Fibroblast of the conjunctiva (primary cell): ENCODE measurements around the gene ACER1.
A peak's percentile ranks its signal among the peaks of the same experiment; 100 is the strongest.
"Not testable (repeated sequence)": the region's sequence is repeated elsewhere in the genome, so short reads cannot be mapped to it uniquely, and the experiment has no call there.

Experiments
- DNase-seq: peaks from one replicate; pipeline ENCODE4 v3.0.0-alpha.2; 2010; ENCODE audit warnings: low read depth

ACER1 gene

DNA sequence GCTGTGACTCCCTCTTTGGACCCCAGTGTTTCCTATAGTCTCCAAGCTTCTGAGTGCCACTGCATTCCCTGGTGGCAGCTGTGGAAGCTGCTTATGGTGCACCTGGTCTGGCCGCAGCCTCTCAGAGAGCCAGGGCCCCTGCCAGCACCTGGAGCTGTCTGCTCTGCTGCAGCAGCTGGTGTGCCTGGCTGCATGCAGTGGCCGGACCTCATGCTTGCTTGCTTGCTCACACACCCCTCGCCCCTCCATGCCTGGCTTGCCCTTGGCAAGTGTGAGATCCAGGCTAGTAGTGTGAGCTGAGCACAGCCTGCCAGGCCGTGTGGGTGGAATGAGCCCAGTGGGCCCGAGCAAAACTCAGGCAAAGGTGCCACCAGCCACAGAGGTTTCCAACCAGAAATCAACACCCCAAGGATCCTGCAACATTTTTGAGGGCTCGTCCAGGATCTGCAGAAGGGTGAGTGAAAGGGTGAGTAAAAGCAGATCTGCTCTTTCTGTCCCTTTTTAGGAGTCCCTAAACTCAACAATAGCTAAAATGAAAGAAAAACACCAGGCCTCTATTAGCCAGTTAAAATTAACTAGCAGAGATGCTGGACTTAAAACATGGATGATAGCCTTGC, 46.0 kb downstream of the ACER1 start:
- no peak for DNase-seq

DNA sequence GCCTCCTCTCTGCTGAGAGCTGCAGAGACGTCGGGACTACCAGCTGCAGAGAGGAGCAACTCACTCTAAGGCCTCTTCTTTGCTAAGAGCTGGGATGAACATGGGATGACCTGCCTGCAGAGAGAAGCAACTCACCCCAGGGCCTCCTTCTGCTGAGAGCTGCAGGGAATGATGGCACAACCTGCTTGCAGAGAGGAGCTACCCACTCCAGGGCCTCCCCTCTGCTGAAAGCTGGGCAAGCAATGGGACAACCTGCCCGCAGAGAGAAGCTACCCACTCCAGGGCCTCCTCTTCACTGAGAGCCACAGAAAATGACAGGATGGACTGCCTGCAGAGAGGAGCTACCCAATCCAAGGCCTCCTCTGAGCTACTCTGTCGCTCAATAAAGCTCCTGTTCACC, 46.7 kb downstream of the ACER1 start:
- no peak for DNase-seq

DNA sequence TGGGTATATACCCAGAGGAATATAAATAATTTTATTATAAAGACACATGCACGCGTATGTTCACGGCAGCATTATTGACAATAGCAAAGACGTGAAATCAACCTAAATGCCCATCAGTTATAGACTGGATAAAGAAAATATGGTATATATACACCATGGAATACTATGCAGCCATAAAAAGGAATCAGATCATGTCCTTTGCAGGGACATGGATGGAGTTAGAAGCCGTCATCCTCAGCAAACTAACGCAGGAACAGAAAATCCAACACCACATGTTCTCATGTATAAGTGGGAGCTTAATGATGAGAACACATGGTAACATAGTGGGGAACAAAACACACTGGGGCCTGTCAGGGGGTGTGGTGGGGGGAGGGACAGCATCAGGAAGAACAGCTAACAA, 51.0 kb downstream of the ACER1 start:
- not testable (repeated sequence) for DNase-seq

DNA sequence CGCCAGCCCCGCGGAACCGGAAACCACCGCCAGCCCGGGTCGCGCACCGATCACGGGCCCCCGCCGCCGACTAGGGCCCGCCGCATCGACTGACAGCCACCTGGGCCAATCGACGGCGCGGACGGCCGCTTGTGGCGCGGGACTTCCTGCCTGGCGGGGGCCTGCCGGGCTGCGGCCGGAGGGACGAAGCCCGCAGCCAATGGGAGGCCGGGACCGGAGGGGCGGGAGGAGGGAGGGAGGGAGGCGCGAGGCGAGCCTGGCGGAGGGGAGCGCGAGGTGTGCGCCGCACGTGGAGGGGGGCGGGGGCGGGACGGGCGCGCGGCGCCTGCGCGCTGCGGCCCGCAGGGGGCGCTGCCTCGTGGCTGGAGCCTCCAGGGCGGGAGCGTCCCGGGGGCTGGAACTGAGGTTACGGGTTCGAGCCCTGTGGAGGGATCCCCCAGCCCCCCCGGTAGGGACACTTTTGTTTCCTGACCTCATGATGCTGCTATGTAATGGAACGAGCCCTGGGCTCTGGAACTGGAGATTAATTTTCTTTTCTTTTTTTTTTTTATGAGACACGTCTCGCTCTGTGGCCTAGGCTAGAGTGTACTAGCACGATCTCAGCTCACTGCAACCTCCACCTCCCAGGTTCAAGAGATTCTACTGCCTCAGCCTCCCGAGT, 53.4 kb downstream of the ACER1 start, which contains the start of gene MLLT1:
Gene MLLT1 (minus strand): TSS at position 45 of the 661 bp plus-strand sequence. CDS start 191 bp downstream, outside the sequence.
- DNase-seq: peak; percentile 93

DNA sequence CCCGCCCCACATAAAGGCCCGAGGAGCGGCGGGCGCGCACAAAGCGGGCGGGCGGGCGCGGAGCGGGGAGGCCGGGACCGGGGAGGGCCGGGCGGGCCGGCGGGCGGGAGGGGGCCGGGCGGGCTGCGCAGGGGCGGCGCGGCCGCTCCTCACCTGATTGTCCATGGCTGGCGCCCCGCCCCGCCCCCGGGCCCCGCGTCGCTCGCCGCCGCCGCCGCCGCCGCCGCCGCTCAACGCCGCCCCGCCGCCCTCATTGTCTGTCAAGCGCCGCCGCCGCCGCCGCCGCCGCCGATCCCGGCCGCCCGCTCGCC, 53.8 kb downstream of the ACER1 start:
- DNase-seq: no peak

DNA sequence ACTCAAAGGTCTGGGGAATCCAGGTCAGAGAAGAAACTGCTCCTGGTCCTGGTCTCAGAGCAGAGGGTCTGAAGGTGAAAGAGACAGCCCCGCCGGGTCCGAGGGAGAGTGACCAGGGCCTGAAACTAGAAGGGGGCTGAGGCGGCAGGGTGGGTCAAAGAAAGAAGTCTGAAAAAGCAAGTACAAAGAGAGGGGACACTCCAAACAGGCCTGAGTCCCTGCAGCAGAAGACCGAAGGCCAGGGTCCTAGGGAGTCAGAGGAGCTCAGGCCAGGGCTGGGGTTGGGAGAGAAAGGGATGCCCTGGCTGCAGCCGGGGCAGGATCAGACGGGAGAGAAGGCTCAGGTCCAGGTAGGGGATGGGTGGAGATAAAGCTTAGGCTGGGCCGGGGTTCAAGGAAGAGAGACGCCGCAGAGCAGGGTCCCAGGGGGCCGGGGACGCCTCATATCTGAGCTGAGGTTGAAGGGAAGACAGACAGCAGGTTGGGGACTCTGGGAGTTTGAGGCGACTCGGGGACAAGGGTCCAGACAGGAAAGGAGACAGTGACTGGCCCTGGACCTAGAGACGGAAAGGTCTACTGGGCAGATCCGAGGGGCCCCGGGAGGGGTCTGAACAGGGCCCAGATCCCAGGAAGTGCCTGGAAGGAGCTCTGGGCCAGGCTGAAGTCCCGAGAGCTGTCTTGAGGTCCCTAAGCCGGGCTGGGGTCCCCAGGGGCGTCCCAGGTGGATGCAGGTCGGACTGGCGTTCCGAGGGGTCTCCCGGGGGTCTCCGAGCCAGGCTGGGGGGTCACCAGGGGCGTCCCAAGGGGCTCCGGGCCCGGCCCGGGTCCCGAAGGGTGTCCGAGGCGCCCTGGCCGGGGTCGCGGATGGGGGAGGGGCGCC, 54.4 kb downstream of the ACER1 start:
- DNase-seq: no peak

DNA sequence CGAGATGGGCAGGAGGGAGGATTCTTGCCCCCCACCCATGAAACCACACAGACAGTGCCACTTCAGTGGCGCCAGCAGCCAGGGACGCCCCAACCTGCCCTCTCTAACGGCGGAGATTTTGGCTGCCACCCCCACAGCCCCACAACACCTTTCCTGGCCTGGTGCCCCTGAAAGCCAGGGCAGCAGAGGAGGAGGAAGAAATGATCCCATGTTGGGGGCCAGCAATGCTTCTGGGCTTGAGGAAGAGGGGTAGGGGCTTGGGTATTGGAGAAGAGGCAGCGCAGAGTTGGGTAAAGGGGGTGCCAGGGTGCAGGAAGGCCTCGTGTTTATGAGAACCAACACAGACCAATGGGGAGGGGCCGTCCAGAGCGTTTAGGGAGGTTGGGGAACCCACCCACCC, 55.4 kb downstream of the ACER1 start:
- DNase-seq: no peak

DNA sequence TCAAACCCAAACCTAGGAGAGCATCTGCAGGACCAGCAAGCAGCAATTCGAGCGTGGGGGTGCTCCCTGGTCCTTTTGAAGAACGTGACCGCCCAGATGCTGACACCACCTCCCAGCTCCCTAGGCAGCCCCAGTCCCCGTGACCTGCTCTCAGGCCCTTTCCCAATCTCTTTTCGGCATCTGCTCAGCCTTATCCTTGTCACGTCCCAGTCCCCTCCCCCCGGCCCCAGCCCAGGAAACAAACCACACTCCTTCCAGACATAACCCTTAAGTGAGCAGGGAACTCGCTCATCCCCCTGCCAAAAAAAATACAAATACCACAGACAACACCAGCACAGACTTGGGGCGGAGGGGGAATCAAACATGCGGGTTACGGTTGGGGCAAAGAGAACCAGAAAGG, 57.0 kb downstream of the ACER1 start:
- DNase-seq: peak; percentile 47

DNA sequence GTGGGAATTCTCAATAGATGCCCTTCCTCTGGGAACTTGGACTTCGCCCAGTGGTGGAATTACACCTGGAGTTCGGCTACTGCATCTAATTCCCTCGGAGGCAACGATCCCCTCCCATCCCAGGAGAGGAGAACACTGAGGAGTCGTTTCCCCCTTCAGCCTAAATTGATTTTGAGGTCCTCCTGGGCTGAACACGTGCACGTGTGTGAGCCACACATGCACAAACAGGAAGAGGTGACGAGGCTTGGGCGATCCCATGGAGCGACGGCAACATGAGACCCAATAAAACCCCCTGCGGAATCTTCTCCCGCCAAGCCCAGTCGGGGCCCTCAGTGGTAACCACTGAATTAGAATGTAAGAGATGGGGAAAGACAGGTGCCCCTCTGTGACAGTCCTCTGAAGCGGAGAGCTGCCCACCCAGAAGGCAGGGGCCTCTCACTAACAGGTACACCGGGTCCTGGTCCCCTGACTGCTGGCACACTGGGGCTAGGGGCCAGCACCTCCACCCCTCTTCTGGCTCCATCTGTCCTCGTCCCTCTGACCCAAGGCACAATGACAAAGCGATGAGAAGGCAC, 58.2 kb downstream of the ACER1 start:
- no peak for DNase-seq

DNA sequence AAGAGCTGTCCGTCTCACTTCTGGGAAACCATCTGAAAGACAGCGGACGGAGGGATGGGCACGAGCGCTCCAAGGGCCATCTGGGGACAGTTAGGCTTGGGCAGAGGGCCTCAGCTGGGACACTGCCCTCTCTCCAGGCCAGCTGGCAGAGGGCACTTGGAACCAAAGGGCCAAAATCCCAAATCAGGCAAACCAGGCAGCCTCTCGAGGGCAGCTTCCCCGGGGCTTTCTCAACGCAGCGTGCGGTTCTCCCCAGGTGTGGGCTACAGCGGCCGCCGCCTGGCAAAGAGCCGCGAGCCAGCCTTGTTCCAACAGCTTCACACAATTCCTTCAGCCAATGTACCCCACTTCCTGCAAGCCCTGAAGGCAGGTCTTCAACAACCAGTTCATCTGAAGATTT, 58.7 kb downstream of the ACER1 start:
- no peak for DNase-seq

DNA sequence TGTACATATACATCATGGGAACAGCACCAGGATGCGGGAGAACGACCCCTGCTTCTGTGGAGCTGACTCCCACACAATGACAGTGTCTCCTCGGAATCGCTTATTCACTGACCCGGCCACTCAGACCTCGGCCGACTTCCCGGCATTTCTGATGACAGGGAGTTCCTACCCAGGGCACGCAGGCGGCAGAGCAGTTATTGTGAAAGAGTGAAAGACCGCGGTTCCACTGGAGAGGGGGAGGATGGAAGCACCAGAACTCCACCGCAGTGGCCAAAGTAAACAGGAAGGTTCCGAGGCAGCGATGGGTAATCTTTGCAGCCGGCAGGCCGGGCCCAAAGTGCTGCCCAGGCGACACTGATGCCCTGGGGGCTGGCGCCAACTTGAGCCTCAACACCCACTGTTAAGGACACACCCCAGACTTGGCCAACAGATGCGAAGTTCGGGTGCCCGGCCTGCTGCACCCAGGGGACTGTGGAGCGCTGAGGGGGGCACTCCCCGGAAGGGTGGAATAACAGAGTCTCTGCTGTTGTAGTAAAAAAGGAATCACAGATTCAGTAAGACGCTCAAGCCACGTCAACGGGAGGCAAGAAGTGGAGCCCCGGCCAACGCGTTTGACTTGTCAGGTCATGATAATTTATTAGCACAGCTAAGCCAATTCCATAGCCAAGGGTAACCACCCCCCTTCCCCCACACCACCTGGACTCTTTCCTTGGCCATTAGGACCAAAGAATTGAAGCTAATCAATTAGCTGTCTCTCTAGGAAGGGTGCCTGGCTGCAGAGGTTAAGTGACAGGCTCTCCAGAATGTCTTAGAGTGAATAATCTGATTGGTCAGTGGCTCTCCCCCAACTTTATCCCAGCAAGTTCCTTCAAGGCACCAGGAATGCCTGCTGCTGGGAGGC, 59.5 kb downstream of the ACER1 start:
- DNase-seq: peak; percentile 68

DNA sequence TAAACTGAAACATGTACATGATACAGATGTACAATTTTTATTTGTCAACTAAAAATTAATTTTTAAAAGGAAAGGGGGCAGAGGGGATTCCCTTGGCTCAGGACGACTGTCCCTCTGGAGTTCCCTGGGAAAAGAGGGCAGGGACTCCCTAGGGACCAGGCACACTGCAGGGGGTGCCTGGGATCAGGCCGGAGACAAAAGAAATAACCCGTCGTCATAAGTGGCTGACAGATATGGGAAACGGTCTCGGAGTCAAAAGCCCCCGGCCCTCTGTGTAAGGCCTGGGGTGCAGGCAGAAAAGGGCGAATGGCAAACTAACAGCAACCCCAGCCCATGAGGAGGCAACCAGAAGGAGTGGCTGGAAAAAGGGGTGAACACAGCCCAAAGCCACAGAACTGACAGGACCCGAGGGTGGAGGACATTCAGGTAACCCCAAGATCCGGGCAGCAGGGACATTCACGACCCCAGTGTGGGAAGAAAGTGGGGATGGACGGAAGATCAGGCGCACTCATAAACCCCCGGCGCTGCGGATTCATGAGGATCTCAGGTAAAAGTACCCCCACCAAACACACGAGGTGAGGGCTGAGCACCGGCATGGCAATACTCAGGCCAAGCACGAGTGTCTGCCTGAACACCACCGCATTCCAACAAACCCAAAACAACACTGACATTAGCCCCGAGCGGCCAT, 60.4 kb downstream of the ACER1 start:
- no peak for DNase-seq

DNA sequence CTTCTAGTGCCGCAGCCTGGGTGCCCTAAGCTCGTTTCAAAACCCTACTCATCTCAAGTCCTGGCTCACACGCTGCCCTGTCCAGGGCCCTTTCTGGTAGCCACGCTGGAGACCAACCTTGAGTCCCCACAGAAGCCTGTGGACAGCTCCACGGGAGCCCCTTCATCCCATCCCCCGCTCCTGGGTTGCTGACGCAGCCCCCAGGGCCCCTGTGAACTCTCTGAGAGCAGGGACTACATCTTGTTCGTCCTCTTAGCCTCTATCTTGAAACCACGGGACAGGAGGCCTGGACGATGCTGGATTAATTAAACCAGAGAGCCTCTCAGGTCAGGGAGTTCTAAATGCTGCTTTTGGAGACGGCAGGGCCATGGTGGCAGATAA, 61.0 kb downstream of the ACER1 start:
- no peak for DNase-seq

DNA sequence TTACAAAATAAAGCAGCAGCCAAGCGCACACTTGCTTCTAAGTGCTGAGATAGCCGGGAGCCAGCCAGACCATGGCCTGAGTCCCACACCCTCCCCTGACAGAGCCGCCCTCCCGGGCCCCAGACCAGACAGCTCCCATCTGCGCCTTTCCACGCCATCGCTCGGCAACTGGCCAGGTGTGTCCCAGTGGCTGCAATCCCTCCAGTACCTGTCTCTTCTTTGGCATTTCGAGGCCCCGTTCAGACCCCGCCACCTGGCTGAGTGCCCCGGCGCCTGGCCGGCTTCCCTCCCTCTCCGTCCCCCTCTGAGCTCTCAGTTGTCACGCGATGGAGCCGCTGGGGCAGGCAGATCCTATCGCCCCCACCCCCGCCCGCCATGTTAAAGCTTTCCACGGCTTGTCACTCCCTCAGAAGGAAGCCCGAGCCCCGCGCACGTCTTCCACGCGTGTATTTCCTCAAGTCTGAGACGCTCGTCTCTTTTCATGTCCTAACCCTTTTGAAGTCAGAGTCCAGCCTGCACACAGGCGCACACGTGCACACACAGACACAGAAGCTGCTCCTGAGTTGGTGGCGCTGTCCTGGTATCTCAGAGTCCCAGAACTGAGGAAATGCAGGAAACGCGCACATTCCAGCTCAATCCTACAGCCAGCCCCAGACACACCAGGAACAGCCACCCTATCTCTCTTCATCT, 61.5 kb downstream of the ACER1 start:
- DNase-seq: peak; percentile 32

DNA sequence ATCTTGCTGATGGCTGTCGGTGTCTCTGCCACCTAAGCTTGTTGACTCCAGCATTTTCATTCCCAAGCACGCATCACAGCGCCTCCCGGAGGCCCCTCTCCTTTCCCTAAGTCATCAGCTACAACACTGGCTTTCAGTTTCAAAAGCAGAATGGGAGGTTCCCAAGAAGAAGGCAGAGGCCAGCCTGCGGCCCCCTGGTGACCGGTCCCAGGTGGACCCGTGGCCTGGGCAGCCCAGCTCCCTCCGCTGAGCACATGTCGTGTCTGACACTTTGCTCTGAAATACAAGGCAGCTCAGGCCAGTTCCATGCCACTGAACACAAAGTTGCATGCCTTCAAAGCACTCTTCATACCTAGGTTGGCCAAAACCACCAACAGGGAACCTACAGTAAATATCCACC, 62.2 kb downstream of the ACER1 start:
- DNase-seq: no peak

DNA sequence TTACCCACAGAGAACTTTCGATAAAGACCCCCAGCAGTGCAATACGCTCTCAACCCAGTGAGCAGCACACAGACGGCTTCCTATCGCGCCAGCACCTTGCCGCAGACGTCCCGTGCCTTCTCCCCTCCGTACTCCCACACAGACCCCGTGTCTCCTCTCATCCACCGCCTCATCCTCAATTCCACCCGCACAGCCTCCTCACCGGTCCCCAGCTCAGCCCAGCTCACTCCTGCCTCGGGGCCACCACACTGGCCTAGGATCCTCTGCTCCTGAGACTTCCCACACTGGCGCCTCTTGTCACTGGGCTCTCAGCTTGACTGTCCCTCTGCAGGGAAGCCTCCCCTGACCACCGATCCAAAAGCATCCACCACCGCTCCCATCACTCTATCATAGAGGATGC, 62.6 kb downstream of the ACER1 start:
- no peak for DNase-seq

DNA sequence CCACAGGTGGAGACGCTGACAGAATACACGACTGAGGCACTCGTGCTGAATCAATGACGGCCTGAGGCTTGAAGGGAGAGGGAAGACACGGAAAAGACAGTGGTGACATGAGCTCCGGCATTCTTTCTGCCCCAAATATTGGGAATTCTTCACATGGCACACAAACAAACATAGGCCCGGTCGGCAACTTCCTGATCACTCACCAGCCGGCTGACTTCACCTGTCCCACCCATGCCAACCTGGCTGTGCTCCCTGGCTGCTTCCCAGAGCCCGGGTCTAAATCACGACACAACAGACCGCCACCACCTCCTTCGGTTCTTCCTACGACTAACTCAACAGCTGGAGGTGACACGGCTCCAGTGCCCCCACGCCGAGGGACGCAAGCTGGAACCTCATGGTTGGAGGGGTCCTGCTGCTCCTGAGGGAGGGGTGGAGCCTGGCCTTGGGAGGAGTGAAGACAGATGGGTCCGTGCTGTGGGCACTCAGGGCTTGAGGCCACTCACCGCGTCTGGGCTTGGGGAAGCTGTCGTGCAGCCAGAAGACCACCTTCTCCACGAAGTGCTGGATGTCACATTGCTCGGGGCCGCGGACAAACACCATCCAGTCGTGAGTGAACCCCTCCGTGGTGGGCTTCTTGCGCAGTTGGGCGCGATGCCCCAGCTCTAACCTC, 63.2 kb downstream of the ACER1 start:
- no peak for DNase-seq

DNA sequence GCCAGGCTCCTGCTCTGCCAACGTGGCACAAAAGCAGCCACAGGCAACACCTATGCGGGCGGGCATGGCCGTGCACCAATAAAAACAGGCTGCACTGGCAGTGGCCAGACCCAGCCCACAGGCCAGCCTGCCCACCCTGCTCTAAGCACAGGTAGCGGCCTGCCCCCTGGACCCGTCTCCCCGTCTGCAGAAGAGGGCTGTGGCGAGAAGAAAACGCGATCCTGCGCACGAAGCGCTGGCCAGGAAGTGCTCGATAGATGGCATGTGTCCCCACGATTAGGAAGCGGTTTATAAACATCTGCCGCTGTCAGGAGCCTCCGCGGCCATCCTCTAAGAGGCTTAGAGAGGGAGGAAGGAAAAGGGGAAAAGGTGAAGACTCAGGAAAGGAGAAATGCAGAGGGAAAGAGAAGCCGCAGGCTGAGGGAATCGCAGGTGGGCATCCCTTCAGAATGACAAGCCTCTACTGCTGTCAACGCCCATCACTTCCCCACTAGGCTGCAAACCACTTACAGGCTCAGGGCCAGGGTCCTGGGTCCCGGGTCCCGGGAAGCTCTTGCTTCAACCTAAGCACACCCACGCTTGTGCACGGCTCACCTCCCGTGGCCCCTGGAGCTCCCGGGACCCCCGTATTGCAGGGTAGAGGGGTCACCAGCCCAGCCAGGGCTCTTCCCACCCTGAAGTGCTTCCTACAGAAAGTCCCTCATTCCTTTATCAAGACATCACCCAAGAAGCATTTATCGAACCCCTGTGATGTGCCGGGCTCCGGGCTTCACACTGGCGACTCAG, 64.1 kb downstream of the ACER1 start:
- no peak for DNase-seq

DNA sequence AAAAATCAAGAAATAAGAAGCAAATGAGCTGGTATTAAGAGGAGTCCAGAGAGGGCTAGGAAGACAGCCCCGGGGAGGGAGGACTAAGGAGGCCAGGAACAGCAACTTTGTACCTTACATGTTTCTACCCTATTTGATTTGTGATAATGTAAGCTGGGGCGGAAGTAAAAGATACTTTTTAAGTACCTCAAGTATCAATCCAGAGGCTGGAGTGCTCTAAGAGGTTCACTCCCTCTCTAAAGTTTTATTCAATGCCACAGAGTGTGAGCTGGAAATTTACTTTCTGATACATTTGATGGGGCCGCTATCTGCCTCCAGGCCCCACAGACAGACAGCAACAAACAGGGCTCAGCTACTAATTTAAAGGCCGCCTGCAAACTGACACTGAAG, 65.0 kb downstream of the ACER1 start:
- DNase-seq: no peak
